Coronary artery (tissue), 2 donors: ENCODE data around the gene CD99.
A peak's percentile ranks its signal among the peaks of the same experiment; 100 is the strongest.

Experiments used
- DNase-seq: peaks from one replicate; pipeline ENCODE4 v3.0.0-alpha.2; 2017; ENCODE audit warnings: low spot score
- H3K27ac ChIP-seq, 2 donors: fragments of 200-600 bp; sonication (generic); one replicate each; pipeline ENCODE4 v1.5.1; 2016 to 2019
- H3K4me3 ChIP-seq: fragments of 200-600 bp; sonication (generic); 2 replicates; pipeline ENCODE4 v1.5.1; 2016; ENCODE audit warnings: mild to moderate bottlenecking, moderate library complexity
- CTCF ChIP-seq: fragments of 200-600 bp; sonication (generic); IDR thresholded peaks from one replicate; pipeline ENCODE4 v1.5.1; 2019; ENCODE audit warnings: antibody characterized with exemption

CD99 gene

GRCh38 chrX:2708592-2709188, 17.6 kb downstream of the CD99 start:
- Histone ChIP-seq H3K27ac (peak overlapping the region in 1 of 2 donors; percentile 17), H3K4me3 (no peak overlapping the region)
- no peak for DNase-seq
- no peak for TF ChIP-seq CTCF

GRCh38 chrX:2709556-2709955, 18.5 kb downstream of the CD99 start:
- Histone ChIP-seq H3K27ac (peak overlapping the region in 1 of 2 donors; percentile 35), H3K4me3 (peak overlapping the region; percentile 1)
- DNase-seq: no peak
- no peak for TF ChIP-seq CTCF

- H3K4me3 ChIP-seq: peak overlapping the region; percentile 1
- H3K27ac ChIP-seq: peak overlapping the region in 1 of 2 donors; percentile 63
- TF ChIP-seq CTCF: no peak
- DNase-seq: no peak
Observed at GRCh38 chrX:2710041-2710840, 19.1 kb downstream of the CD99 start.

- H3K27ac ChIP-seq: no peak overlapping the region
- DNase-seq: no peak
- TF ChIP-seq CTCF: no peak
- H3K4me3 ChIP-seq: no peak overlapping the region
Observed at GRCh38 chrX:2711441-2711840, 20.3 kb downstream of the CD99 start.

- no peak for TF ChIP-seq CTCF
- no peak overlapping the region for H3K27ac ChIP-seq
- no peak overlapping the region for H3K4me3 ChIP-seq
- no peak for DNase-seq
Observed at GRCh38 chrX:2712428-2712827, 21.3 kb downstream of the CD99 start.

- Histone ChIP-seq H3K4me3 (no peak overlapping the region), H3K27ac (no peak overlapping the region)
- no peak for DNase-seq
- no peak for TF ChIP-seq CTCF
Observed at GRCh38 chrX:2712890-2713840, 22.1 kb downstream of the CD99 start.
